ENCODE results near the gene MICAL2. TPM values are rescaled to one million over a fixed set of nuclear protein-coding genes. Genes with fewer than 3 reads are reported as not detected.

The MICAL2 gene
- total RNA-seq, 1 donor from 2014 or later: 0.27 TPM

DNA sequence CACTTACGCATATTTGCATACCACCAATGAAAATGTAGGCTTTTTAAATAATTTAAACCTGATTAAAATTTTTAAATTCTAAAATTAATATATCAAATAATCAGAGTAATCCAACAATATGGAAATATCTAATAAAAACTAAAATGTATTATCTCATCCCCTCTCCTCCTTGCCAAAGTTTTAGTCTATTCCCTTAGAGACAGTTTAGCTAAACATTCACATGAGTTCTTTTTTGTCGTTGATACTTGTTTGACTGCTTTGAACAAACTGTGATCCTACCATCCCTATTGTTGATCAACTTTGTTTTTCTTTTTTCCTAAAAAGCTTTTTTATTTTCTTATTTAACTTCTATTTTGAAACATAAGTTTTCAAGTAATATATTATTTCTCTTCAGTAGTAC lies 185.6 kb downstream of the MICAL2 start:
- H3K27me3 Mint-ChIP-seq: peaks cover 3% of the 10 kb centered on the region
- ATAC-seq (ENCODE audit: low read depth) (no peak), DNase-seq (no peak)
- intact Hi-C loops (cut with micrococcal nuclease): no loop called here
- H3K9me3 Mint-ChIP-seq: peaks cover 10% of the 10 kb centered on the region
- no peaks in the 10 kb centered on the region for H3K4me1 Mint-ChIP-seq
- H3K36me3 Mint-ChIP-seq (ENCODE audit: low read depth): no peaks in the 10 kb centered on the region
- CTCF ChIA-PET: no interaction called here
- POLR2A ChIA-PET: no interaction called here
- TF ChIP-seq, protein P1, sequence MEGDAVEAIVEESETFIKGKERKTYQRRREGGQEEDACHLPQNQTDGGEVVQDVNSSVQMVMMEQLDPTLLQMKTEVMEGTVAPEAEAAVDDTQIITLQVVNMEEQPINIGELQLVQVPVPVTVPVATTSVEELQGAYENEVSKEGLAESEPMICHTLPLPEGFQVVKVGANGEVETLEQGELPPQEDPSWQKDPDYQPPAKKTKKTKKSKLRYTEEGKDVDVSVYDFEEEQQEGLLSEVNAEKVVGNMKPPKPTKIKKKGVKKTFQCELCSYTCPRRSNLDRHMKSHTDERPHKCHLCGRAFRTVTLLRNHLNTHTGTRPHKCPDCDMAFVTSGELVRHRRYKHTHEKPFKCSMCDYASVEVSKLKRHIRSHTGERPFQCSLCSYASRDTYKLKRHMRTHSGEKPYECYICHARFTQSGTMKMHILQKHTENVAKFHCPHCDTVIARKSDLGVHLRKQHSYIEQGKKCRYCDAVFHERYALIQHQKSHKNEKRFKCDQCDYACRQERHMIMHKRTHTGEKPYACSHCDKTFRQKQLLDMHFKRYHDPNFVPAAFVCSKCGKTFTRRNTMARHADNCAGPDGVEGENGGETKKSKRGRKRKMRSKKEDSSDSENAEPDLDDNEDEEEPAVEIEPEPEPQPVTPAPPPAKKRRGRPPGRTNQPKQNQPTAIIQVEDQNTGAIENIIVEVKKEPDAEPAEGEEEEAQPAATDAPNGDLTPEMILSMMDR (IDR thresholded peaks at IDR 0.05): no peak
- H3K4me3 Mint-ChIP-seq: no peak overlapping the region
- no peak overlapping the region for H3K27ac Mint-ChIP-seq

DNA sequence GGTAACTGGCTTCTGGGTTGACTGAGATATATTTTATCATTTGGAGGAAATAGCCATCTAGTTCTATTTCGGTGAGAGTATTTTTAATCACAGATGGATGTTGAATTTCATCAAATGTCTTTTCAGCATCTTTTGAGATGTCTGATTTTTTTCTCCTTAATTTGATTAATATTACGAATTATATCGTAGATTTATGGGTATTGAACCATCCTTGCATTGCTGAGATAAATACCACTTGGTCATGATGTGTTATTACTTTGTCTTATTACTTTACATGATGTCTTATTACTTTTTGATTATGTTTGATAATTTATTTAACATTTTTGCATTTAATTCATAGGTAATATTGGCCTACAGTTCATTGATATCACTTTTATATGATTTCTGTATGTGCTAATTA lies 188.2 kb downstream of the MICAL2 start:
- POLR2A ChIA-PET: no interaction called here
- Mint-ChIP-seq H3K27me3 (no peaks in the 10 kb centered on the region), H3K36me3 (ENCODE audit: low read depth) (no peaks in the 10 kb centered on the region), H3K4me1 (no peaks in the 10 kb centered on the region), H3K4me3 (no peak overlapping the region), H3K9me3 (peaks cover 10% of the 10 kb centered on the region), H3K27ac (no peak overlapping the region)
- TF ChIP-seq, protein P1 (IDR thresholded peaks at IDR 0.05): no peak
- intact Hi-C loops (cut with micrococcal nuclease): no loop called here
- ATAC-seq (ENCODE audit: low read depth) (no peak), DNase-seq (no peak)
- CTCF ChIA-PET: no interaction called here

- no peak overlapping the region for H3K27ac Mint-ChIP-seq
- ChIA-PET POLR2A (no interaction called here), CTCF (no interaction called here)
- TF ChIP-seq, protein P1 (IDR thresholded peaks at IDR 0.05): no peak
- ATAC-seq (ENCODE audit: low read depth) (no peak), DNase-seq (no peak)
- peaks cover 10% of the 10 kb centered on the region for H3K9me3 Mint-ChIP-seq
- no peaks in the 10 kb centered on the region for H3K4me1 Mint-ChIP-seq
- no peaks in the 10 kb centered on the region for H3K27me3 Mint-ChIP-seq
- intact Hi-C loops (cut with micrococcal nuclease): no loop called here
- no peaks in the 10 kb centered on the region for H3K36me3 Mint-ChIP-seq (ENCODE audit: low read depth)
- no peak overlapping the region for H3K4me3 Mint-ChIP-seq
These were observed 191.0 kb downstream of the MICAL2 start for GRCh38 chr11:12301379-12301778.

DNA sequence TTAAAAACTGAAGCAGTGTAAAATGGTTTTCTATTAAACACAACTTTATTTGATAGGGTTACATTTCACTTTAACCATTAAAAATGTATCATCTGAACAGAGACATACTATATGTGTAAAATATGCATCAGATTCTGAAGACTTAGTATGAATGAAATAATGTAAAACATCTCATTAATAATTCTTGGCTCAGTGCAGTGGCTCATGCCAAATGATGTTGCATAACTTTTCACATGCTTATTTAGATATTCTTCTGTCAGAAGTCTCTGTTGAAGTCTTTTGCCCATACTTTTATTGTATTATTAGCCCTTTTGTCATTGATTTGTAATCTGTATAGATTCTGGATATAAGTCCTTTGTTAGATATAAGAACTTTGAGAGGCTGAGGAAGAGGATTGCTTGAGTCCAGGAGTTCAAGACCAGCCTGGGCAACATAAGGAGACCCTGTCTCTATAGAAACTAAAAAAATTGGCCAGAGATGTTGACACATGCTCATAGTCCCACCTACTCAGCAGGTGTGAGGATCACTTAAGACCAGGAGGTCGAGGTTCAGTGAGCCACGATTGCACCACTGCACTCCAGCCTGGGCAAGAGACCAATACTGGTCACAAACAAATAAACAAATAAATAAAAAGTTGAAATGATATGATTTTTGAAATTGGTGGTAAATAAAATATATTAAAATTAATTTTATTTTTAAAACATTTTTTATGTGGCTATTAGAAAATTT lies 193.2 kb downstream of the MICAL2 start:
- Mint-ChIP-seq H3K4me1 (no peaks in the 10 kb centered on the region), H3K27ac (no peak overlapping the region), H3K4me3 (no peak overlapping the region), H3K36me3 (ENCODE audit: low read depth) (no peaks in the 10 kb centered on the region), H3K27me3 (no peaks in the 10 kb centered on the region), H3K9me3 (peaks cover 3% of the 10 kb centered on the region)
- TF ChIP-seq, protein P1 (IDR thresholded peaks at IDR 0.05): no peak
- POLR2A ChIA-PET: no interaction called here
- no peak for DNase-seq
- intact Hi-C loops (cut with micrococcal nuclease): no loop called here
- no peak for ATAC-seq (ENCODE audit: low read depth)
- CTCF ChIA-PET: no interaction called here

DNA sequence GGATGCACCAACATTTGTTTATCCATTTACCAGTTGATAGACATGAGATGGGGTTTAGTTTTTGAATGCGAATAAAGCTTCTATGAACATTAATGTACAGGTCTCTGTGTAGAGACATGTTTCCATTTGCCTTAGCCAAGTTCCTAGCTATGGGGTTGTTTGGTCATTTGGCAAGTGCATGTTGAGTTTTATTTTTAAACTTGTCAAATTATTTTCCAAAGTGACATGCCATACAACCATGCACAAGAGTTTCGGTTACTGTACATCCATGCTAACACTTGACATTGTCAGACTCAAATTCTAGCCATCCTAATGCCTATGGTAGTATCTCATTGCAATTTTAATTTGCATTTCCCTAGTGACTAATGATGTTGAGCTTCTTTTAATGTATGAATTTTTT lies 196.4 kb downstream of the MICAL2 start:
- ChIA-PET CTCF (no interaction called here), POLR2A (no interaction called here)
- intact Hi-C loops (cut with micrococcal nuclease): no loop called here
- DNase-seq (no peak), ATAC-seq (ENCODE audit: low read depth) (no peak)
- H3K4me3 Mint-ChIP-seq: no peak overlapping the region
- H3K27ac Mint-ChIP-seq: no peak overlapping the region
- H3K9me3 Mint-ChIP-seq: peaks cover 11% of the 10 kb centered on the region
- H3K27me3 Mint-ChIP-seq: no peaks in the 10 kb centered on the region
- H3K36me3 Mint-ChIP-seq (ENCODE audit: low read depth): no peaks in the 10 kb centered on the region
- TF ChIP-seq, protein P1 (IDR thresholded peaks at IDR 0.05): no peak
- H3K4me1 Mint-ChIP-seq: no peaks in the 10 kb centered on the region

Data from activated B cell treated with CpG ODN at 0.5 μM for 24 hours (primary cell).